WTC11 (cell line): ENCODE measurements around the gene DOK7. TPM values are rescaled to one million over a fixed set of nuclear protein-coding genes. Genes with fewer than 3 reads are reported as not detected.

Source experiments
- ATAC-seq: fragments of 200-7000 bp; cut with Tn5 transposase; 2 replicates; pipeline ENCODE4 v1.10.0; 2021; ENCODE audit warnings: mild to moderate bottlenecking, moderate library complexity
- CTCF ChIA-PET: fragments of 300-600 bp; sonication (Branson Sonifier 250); formaldehyde crosslinking; loops from one replicate; lab custom pipeline; 2021; ENCODE audit warnings: antibody characterized with exemption; lab: Charles Lee
- POLR2A ChIA-PET: fragments of 350-600 bp; sonication (Branson Sonifier 250); formaldehyde crosslinking; loops from one replicate; lab custom pipeline; 2021; ENCODE audit warnings: antibody characterized with exemption; lab: Charles Lee
- DNase-seq: peaks from one replicate; pipeline ENCODE4 v3.0.0; 2021; ENCODE audit warnings: low spot score
- H3K27ac Mint-ChIP-seq: 2 replicates; pipeline ENCODE4 v1.8.0; 2021; ENCODE audit warnings: mixed read lengths
- H3K27me3 Mint-ChIP-seq: 2 replicates; pipeline ENCODE4 v1.8.0; 2021; ENCODE audit warnings: low read depth, mild to moderate bottlenecking, moderate library complexity, mixed read lengths
- H3K36me3 Mint-ChIP-seq: 2 replicates; pipeline ENCODE4 v1.8.0; 2021; ENCODE audit warnings: mixed read lengths
- H3K4me1 Mint-ChIP-seq: 2 replicates; pipeline ENCODE4 v1.8.0; 2022; ENCODE audit warnings: mixed read lengths
- H3K4me3 Mint-ChIP-seq: 2 replicates; pipeline ENCODE4 v1.8.0; 2021; ENCODE audit warnings: mild to moderate bottlenecking, moderate library complexity, mixed read lengths
- H3K9me3 Mint-ChIP-seq: 2 replicates; pipeline ENCODE4 v1.8.0; 2021; ENCODE audit warnings: mixed read lengths
- AFF4 ChIP-seq: sonication (generic); formaldehyde crosslinking; IDR thresholded peaks from 2 replicates; pipeline ENCODE4 v1.8.1; 2023; ENCODE audit warnings: mild to moderate bottlenecking, missing genetic modification reagents, borderline replicate concordance
- ARID4B ChIP-seq: sonication (generic); formaldehyde crosslinking; IDR thresholded peaks from 2 replicates; pipeline ENCODE4 v1.8.0; 2023; ENCODE audit warnings: missing genetic modification reagents, mild to moderate bottlenecking, borderline replicate concordance
- ATF1 ChIP-seq: sonication (generic); formaldehyde crosslinking; IDR thresholded peaks from 2 replicates; pipeline ENCODE4 v1.8.1; 2023; ENCODE audit warnings: mild to moderate bottlenecking, moderate library complexity, missing genetic modification reagents
- ATF3 ChIP-seq: sonication (generic); formaldehyde crosslinking; conservative IDR thresholded peaks from 2 replicates; pipeline ENCODE4 v1.8.1; 2022; ENCODE audit warnings: mild to moderate bottlenecking, missing genetic modification reagents
- E2F5 ChIP-seq: sonication (generic); formaldehyde crosslinking; IDR thresholded peaks from 2 replicates; pipeline ENCODE4 v1.8.1; 2022; ENCODE audit warnings: mild to moderate bottlenecking, moderate library complexity, missing genetic modification reagents
- FOXJ3 ChIP-seq: sonication (generic); formaldehyde crosslinking; IDR thresholded peaks from 2 replicates; pipeline ENCODE4 v1.9.0; 2021; ENCODE audit warnings: missing genetic modification reagents, mild to moderate bottlenecking, borderline replicate concordance
- KAT7 ChIP-seq: sonication (generic); formaldehyde crosslinking; IDR thresholded peaks from 2 replicates; pipeline ENCODE4 v1.8.1; 2023; ENCODE audit warnings: missing genetic modification reagents, mild to moderate bottlenecking, borderline replicate concordance
- MLX ChIP-seq: sonication (generic); formaldehyde crosslinking; IDR thresholded peaks from 2 replicates; pipeline ENCODE4 v1.8.1; 2023; ENCODE audit warnings: mild to moderate bottlenecking, missing genetic modification reagents, moderate library complexity
- MXD4 ChIP-seq: fragments of 250-450 bp; sonication (Bioruptor Pico); IDR thresholded peaks from 2 replicates; pipeline ENCODE4 v1.8.0; 2021; ENCODE audit warnings: mild to moderate bottlenecking, moderate library complexity, borderline replicate concordance
- NR2C2 ChIP-seq: sonication (generic); formaldehyde crosslinking; IDR thresholded peaks from 2 replicates; pipeline ENCODE4 v1.8.0; 2022; ENCODE audit warnings: mild to moderate bottlenecking, missing genetic modification reagents
- OVOL2 ChIP-seq: fragments of 250-450 bp; sonication (Bioruptor Pico); IDR thresholded peaks from 2 replicates; pipeline ENCODE4 v1.9.0; 2021; ENCODE audit warnings: mild to moderate bottlenecking, borderline replicate concordance
- RELA ChIP-seq: sonication (generic); formaldehyde crosslinking; IDR thresholded peaks from 2 replicates; pipeline ENCODE4 v1.8.1; 2022; ENCODE audit warnings: missing genetic modification reagents, mild to moderate bottlenecking, borderline replicate concordance
- SMAD4 ChIP-seq: sonication (generic); formaldehyde crosslinking; IDR thresholded peaks from 2 replicates; pipeline ENCODE4 v1.8.0; 2022; ENCODE audit warnings: mild to moderate bottlenecking, missing genetic modification reagents
- SP1 ChIP-seq: sonication (generic); formaldehyde crosslinking; conservative IDR thresholded peaks from 2 replicates; pipeline ENCODE4 v1.8.1; 2022; ENCODE audit warnings: missing genetic modification reagents
- TEAD1 ChIP-seq: sonication (generic); formaldehyde crosslinking; IDR thresholded peaks from 2 replicates; pipeline ENCODE4 v1.8.0; 2022; ENCODE audit warnings: mild to moderate bottlenecking, missing genetic modification reagents
- TEAD4 ChIP-seq: sonication (generic); formaldehyde crosslinking; IDR thresholded peaks from 2 replicates; pipeline ENCODE4 v1.8.0; 2022; ENCODE audit warnings: mild to moderate bottlenecking, missing genetic modification reagents
- ZNF121 ChIP-seq: sonication (generic); formaldehyde crosslinking; IDR thresholded peaks from 2 replicates; pipeline ENCODE4 v1.8.0; 2023; ENCODE audit warnings: missing genetic modification reagents
- ZNF232 ChIP-seq: sonication (generic); formaldehyde crosslinking; IDR thresholded peaks from 2 replicates; pipeline ENCODE4 v1.8.0; 2022; ENCODE audit warnings: mild to moderate bottlenecking, missing genetic modification reagents
- ZNF416 ChIP-seq: fragments of 250-450 bp; sonication (Bioruptor Pico); IDR thresholded peaks from 2 replicates; pipeline ENCODE4 v1.9.0; 2021; ENCODE audit warnings: mild to moderate bottlenecking, inconsistent platforms
- ZNF512 ChIP-seq: sonication (generic); formaldehyde crosslinking; IDR thresholded peaks from 2 replicates; pipeline ENCODE4 v1.8.1; 2022; ENCODE audit warnings: missing genetic modification reagents, borderline replicate concordance
- total RNA-seq: library from RNA; stranded (reverse); gene quantifications from 3 replicates; pipeline ENCODE4 v1.2.3, GENCODE V29; 2021

DOK7 gene
- total RNA-seq, 1 experiment from 2014 or later: 0.22 TPM

GRCh38 chr4:3445111-3445820, 17.8 kb upstream of the DOK7 start:
- 0 out of 2 replicates have a peak, but pooled peaks cover 3% of the 10 kb centered on the region for H3K27me3 Mint-ChIP-seq
- DNase-seq (no peak), ATAC-seq (no peak)
- no peak overlapping the region for H3K27ac Mint-ChIP-seq
- CTCF ChIA-PET: interaction anchor here (0.6 to 5.0 kb wide), 6 partner anchors 21 to 127 kb away, joined by 3 to 35 read pairs (median 4); no protein-coding TSS in a partner anchor
- H3K4me3 Mint-ChIP-seq: no peak overlapping the region
- POLR2A ChIA-PET: no interaction called here
- no peaks in the 10 kb centered on the region for H3K4me1 Mint-ChIP-seq
- no peaks in the 10 kb centered on the region for H3K36me3 Mint-ChIP-seq
- H3K9me3 Mint-ChIP-seq: no peaks in the 10 kb centered on the region
- TF ChIP-seq ZNF121 (CRISPR knock-in tag) (no peak), TEAD1 (no peak), ZNF232 (CRISPR knock-in tag) (no peak), FOXJ3 (CRISPR knock-in tag) (no peak), ZNF512 (CRISPR knock-in tag) (no peak), SMAD4 (CRISPR knock-in tag) (no peak), ATF3 (CRISPR knock-in tag) (no peak), TEAD4 (CRISPR knock-in tag) (no peak), ATF1 (no peak), E2F5 (CRISPR knock-in tag) (no peak)

- Mint-ChIP-seq H3K4me3 (no peak overlapping the region), H3K4me1 (no peaks in the 10 kb centered on the region), H3K27me3 (0 out of 2 replicates have a peak, but pooled peaks cover 3% of the 10 kb centered on the region), H3K36me3 (no peaks in the 10 kb centered on the region), H3K27ac (no peak overlapping the region), H3K9me3 (no peaks in the 10 kb centered on the region)
- DNase-seq: no peak
- ChIA-PET CTCF (interaction anchor here (1.9 kb wide), 1 partner anchor 34 kb away, joined by 7 read pairs; no protein-coding TSS in a partner anchor), POLR2A (no interaction called here)
- ATAC-seq: no peak
- TF ChIP-seq MXD4 (CRISPR knock-in tag): no peak
- TF ChIP-seq TEAD4 (CRISPR knock-in tag): no peak
- no peak for TF ChIP-seq E2F5 (CRISPR knock-in tag)
- TF ChIP-seq ZNF416 (CRISPR knock-in tag): no peak
- no peak for TF ChIP-seq RELA
- TF ChIP-seq SP1 (CRISPR knock-in tag): no peak
- TF ChIP-seq MLX (CRISPR knock-in tag): no peak
- TF ChIP-seq ARID4B (CRISPR knock-in tag): no peak
- no peak for TF ChIP-seq TEAD1
- no peak for TF ChIP-seq ZNF121 (CRISPR knock-in tag)
- no peak for TF ChIP-seq AFF4
- TF ChIP-seq NR2C2: no peak
- no peak for TF ChIP-seq OVOL2 (CRISPR knock-in tag)
- no peak for TF ChIP-seq KAT7 (CRISPR knock-in tag)
Measured at GRCh38 chr4:3445829-3446545, 17.1 kb upstream of the DOK7 start.
